ENCODE results near the gene MVB12B.
A peak's percentile ranks its signal among the peaks of the same experiment; 100 is the strongest.

MVB12B gene

GRCh38 chr9:126392662-126393371 is 66.2 kb downstream of the MVB12B start:
- POLR2A ChIA-PET (ENCODE audit: low non-redundant PET) = no interaction called here
- CTCF ChIA-PET = interaction anchor here (0.7 to 1.3 kb wide), 4 partner anchors 16 to 979 kb away, joined by 3 to 4 read pairs (median 4); no protein-coding TSS in a partner anchor
- no peak for TF ChIP-seq CTCF (conservative IDR thresholded peaks at IDR 0.05; ENCODE audit: low read depth)
- DNase-seq (ENCODE audit: low spot score) = no peak
- peak overlapping the region; percentile 1; the same call in 1 of the 2 replicates for H3K27ac ChIP-seq

GRCh38 chr9:126393876-126394275 is 67.2 kb downstream of the MVB12B start:
- ChIA-PET CTCF (no interaction called here), POLR2A (ENCODE audit: low non-redundant PET) (no interaction called here)
- H3K27ac ChIP-seq = no peak overlapping the region
- TF ChIP-seq CTCF (conservative IDR thresholded peaks at IDR 0.05; ENCODE audit: low read depth) = no peak
- no peak for DNase-seq (ENCODE audit: low spot score)

GRCh38 chr9:126394802-126395201 is 68.2 kb downstream of the MVB12B start:
- ChIA-PET POLR2A (ENCODE audit: low non-redundant PET) (no interaction called here), CTCF (interaction anchor here (0.5 to 0.6 kb wide), 3 partner anchors 28 to 422 kb away, joined by 3 to 4 read pairs (median 3); no protein-coding TSS in a partner anchor)
- DNase-seq (ENCODE audit: low spot score) = no peak
- no peak for TF ChIP-seq CTCF (conservative IDR thresholded peaks at IDR 0.05; ENCODE audit: low read depth)
- H3K27ac ChIP-seq = no peak overlapping the region

- no peak overlapping the region for H3K27ac ChIP-seq
- no peak for TF ChIP-seq CTCF (conservative IDR thresholded peaks at IDR 0.05; ENCODE audit: low read depth)
- ChIA-PET CTCF (interaction anchor here (0.5 to 1.1 kb wide), 5 partner anchors 28 to 829 kb away, joined by 3 to 4 read pairs (median 3); no protein-coding TSS in a partner anchor), POLR2A (ENCODE audit: low non-redundant PET) (no interaction called here)
- peak; percentile 98 for DNase-seq (ENCODE audit: low spot score)
Observed at GRCh38 chr9:126395439-126396212, 69.0 kb downstream of the MVB12B start.

- TF ChIP-seq CTCF (conservative IDR thresholded peaks at IDR 0.05; ENCODE audit: low read depth) = no peak
- DNase-seq (ENCODE audit: low spot score) = no peak
- no peak overlapping the region for H3K27ac ChIP-seq
- ChIA-PET POLR2A (ENCODE audit: low non-redundant PET) (no interaction called here), CTCF (interaction anchor here (0.6 to 0.9 kb wide), 3 partner anchors 9 to 102 kb away, joined by 3 to 4 read pairs (median 3); no protein-coding TSS in a partner anchor)
Observed at GRCh38 chr9:126397056-126397455, 70.4 kb downstream of the MVB12B start.

- DNase-seq (ENCODE audit: low spot score) = peak; percentile 87
- peak; percentile 100 for TF ChIP-seq CTCF (conservative IDR thresholded peaks at IDR 0.05; ENCODE audit: low read depth)
- ChIA-PET POLR2A (ENCODE audit: low non-redundant PET) (no interaction called here), CTCF (interaction anchor here (0.5 to 3.5 kb wide), 33 partner anchors 9 to 990 kb away, joined by 3 to 24 read pairs (median 4); no protein-coding TSS in a partner anchor)
- no peak overlapping the region for H3K27ac ChIP-seq
Observed at GRCh38 chr9:126398403-126399058, 71.9 kb downstream of the MVB12B start.

All from RWPE1 (cell line).